NCI-H128 (cell line): Measurements from ENCODE around the gene CWC25.
A peak's percentile ranks its signal among the peaks of the same experiment; 100 is the strongest.
"Not testable (repeated sequence)": the region's sequence is repeated elsewhere in the genome, so short reads cannot be mapped to it uniquely, and the experiment has no call there.

Source experiments
- DNase-seq: peaks from one replicate; lab custom pipeline; 2025; ENCODE audit not compliant: unreplicated experiment; lab: John Stamatoyannopoulos, UW

Gene CWC25

DNA sequence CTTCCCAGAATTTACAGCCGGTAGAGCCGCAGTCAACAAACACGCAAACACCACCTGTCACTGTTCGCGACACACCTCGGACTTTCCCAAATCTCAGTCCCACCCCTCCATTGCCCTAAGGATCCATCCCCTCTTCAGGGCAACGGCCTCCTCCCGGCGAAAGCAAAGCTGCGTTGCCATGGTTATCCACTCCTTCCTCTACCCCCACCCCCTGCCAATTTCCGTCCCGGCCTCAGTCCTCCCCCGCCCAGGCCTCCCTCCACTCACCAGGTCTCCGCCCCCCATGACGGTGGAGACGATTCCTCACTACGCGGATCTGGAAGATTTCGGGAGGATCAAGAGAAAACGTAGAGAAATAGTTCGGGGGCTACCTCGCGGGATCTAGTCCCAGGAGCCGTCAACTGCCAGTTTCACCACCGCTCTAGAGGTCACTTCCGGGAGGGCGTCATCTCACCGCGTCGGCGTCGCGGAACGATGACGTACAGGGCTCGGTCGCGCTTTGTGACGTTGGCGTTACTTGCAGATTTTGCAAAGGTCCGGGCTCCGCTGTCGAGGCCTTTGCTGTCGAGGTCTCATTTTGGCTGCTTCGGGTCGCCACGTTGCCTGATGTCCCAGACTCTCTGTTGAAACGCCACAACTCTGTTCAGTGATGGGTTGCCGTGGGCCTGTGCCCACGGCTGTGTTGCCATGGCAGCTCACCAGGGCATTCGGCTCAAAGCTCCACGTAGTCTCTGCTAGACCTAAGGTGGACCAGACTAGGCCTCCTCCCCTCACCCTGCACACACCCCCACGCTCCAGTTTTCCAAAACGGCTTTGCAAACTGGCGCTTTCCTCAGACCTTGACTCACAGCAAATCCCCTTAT is at the start of gene CWC25:
Gene CWC25 (minus strand): TSS at position 423 of the 863 bp plus-strand sequence. CDS start 138 bp downstream, at position 285.
- DNase-seq = peak; percentile 80

DNA sequence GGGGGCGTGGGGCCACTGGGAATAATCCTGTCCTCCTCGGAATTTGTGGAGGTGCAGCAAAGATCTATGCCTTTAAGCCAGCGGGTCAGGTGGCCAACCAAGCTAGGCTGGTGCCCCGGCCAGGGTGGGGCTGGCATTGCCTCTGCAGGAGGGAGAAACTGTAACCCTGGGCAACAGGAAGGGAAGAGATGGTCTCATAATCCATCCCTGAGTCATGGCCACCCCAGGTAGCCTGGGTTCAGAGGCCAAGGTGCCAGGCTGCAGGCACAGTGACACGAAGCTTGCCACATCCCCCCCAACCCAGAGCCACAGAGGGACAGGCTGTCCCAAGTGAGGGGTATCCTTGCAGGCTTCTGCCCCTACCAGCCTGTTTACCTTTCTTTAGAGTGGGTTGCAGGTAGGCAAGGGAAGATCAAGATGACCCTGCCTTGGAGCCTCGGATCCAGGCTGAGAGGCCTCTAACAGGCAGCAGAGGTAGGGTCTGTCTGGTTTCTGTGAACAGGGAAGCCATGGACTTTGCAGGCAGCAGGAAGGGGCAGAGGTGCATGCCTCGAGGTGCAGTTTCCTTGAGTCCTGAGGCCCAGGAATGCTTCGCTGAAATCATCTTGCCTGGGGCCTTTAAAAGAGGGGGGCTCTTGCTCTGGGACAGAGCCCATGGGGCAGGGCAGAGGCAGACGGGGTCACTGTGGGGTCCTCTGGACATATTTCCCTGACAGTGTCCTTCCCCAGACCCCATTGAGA is 48.7 kb upstream of the CWC25 start:
- DNase-seq = no peak

DNA sequence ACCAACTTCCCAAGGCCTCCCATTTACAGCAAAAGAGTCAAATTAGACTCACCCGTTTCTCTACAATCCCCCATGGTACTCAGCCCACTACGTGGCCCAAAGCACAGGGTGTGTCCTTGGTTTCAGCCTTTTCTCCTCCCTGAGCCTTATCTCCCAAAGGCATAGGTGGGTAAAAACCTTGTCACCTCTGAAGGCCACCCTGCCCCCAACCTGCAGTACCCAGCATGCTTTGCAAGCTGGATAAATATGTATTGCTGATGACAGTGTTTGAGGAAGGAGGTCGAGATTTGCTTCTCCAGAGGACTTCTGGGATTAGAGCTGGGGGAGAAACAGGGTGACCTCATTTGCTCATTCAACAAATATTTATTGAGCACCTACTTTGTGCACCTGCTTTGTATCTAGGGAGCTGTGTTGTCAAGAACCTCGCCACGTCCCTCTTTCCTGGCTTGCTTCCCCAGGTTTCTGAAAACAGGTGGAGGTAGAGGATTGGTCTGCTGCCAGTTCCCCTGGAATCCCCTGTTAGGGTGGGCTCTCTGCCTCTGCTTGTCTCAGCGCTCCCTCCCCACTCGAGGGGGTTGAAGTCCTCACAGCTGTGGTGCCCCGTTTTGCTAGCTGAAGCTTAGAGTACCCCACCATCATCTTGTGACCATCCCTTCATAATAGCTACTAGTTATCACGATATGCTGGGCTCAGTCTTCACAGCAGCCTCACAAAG is 47.7 kb upstream of the CWC25 start:
- DNase-seq = no peak

GRCh38 chr17:38872027-38872511 is 46.9 kb upstream of the CWC25 start:
- no peak for DNase-seq

DNA sequence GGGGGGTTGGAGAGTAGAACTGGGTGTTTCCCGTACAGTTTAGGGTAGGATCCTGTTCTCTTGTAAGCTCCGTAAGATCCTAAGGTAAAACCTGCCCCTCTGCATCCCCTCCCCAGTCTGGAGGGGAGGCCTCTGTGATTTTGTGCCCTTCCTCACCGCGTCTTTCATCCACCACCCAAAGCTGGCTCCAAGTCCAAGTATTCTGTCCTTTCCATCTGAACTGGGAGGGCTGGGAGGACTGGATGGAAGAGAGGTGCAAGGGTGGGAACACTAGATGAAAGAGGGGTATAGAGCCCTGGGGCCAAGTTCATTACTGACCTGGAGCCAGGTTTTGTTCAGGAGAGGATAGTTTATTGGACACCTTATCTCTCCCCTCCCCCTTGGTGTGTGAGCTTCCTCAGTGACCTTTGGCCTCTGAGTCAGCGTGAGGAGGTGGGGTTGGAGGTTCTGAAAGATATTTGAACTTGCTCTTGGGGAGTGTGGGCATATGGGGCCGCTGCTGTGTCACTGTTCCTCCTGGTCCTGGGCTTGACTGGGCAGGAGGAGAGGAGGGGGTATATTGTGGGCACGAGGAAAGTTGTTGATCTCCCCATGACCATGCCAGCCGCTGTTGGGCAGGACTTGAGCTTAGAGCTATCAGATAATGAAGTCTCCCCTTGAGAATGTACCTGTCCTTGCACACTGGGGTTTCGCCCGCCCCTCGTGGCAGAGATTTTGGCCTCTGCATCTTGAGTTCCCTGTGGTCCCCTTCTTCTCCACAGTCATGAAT is 46.3 kb upstream of the CWC25 start:
- no peak for DNase-seq

DNA sequence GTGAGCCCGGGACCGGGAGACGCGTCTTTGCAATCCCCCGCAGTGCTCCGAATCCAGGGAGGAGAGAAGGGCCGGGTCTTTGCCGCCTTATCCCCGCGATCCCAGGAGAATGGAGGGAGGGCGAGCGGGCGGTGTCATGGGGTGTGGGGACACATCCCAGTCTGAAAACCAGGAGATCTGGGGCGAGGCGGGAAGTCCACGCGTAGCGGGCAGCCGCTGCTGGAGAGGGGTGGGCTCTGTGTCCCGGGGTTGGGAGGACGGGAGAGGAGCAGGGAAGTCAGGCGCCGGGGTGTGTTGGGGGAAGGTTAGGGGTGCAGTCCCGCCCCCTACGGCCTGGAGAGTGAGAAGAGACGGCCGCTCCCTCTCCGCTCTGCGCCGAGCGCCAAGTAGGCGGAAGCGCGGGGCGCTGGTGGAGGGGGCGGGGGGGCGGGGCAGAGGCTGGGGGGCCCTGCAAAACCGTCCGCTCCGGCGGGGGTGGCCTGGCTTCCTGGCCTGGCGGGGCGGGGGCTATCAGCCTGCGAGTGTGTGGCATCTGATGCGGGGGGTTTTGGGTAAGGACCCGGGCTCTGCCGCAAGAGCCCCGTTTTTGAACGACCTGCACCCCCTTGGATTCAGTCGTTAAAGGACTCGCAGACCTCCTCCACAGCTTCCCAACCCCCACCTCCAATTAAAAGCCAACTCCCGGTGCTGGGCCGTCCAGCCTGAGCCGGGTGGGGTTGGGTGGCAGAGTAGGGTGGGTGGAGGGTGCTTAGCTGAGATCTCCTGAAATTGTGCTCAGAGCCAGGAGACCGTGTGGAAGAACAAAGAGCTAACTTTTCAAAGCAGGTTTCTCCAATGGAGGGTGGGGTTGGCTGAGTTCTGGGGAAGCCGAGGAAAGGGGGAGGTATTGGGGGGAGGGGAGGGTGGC is 45.4 kb upstream of the CWC25 start:
- no peak for DNase-seq

DNA sequence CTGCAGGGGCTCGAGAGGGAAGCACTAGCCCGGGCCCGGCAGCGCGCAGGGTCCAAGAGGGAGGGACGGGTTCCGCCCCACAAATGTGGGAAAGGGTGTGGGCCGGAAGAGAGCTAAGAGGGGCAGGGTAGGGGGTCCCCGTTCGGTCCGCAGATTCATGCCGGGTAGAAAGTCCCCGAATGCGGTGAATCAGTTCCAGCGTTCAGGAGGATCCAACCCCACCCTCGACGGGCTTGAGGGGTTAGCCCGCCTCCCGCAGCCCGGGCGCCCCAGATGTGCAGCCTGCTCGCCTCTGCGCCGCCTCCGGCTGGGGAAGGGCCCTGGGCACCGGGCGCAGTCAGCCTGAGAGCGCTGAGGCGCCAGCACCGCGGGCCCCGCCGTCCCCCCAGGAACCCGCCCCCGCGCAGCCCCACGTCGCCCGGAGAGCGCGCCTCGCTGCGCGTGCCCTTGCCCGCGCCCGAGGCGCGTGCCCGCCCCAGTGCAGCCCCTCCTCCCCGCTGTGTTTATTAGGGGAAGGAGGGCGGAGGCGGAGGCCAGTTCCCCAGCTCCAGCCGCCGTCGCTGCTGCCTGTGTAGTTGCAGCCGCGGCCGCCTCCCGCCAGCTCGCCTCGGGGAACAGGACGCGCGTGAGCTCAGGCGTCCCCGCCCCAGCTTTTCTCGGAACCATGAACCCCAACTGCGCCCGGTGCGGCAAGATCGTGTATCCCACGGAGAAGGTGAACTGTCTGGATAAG is 44.6 kb upstream of the CWC25 start, which contains the start of gene LASP1:
Gene LASP1 (plus strand): TSS at position 533 of the 733 bp plus-strand sequence. CDS start 132 bp downstream, at position 665.
- DNase-seq = peak; percentile 57

GRCh38 chr17:38868817-38869525 is 43.9 kb upstream of the CWC25 start:
- DNase-seq = peak; percentile 21

DNA sequence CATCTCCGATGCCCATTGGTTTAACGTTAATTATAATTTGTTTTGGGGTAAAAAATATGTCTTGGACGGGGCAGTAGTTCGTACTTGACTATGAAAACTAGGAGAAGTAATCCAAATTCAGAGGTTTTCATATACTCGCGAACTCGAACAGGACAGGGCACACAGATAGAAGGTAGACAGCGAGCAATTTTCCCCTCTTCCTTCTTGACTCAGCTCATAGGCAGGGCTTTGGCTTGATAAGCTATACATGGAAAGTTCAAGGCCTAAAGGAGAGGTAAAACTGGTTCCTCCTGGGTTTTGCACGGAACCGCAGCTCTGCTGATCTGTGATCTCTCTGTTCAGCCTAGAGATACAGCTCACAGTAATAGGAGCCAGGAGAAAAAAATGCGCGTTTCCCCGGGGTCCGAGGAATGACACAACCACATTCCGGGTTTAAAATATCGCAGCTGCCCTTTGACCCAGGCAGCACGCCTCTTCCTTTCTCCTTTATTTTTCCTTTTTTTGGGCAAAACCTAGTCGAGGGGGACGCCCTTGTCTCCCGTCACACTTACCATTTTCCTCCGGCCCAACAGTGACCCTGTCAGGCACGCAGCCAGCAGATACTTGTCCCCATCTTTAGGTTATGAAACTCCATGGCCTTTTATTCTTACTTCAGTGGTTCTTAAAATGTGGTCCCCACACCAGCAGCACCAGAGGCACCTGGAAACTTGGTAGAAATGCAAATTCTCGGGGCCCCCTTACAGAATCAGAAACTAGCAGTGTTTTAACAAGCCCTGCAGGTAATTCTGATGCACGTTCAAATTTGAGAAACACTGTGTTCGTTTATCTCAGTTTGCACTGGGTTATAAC is 43.1 kb upstream of the CWC25 start:
- no peak for DNase-seq

DNA sequence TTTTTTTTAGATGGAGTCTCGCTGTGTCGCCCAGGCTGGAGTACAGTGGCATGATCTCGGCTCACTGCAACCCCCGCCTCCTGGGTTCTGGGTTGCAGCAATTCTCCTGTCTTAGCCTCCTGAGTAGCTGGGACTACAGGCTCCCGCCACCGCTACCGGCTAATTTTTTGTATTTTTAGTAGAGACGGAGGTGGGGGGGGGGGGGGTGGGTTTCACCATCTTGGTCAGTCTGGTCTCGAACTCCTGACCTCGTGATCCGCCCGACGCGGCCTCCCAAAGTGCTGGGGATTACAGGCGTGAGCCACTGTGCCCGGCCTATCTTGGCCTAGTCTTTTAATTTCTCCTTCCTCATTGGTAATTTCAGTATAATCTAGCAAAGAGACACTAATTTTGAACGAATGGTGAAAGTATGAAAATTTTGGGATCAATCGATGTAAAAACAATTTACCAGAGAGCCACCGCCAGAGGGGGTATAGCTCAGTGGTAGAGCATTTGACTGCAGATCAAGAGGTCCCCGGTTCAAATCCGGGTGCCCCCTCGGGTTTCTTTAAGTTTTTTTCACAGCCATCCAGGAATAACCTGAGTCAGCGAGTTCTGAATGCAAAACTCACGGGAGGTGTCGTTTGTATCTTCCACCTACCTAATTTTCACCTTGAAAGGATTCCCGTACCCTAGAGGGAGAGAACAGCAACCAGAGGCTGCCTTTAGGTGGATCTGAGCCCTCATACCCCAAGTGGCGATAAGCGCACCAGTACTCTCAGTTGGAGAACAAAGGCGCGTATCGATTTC is 42.3 kb upstream of the CWC25 start:
- DNase-seq = no peak

DNA sequence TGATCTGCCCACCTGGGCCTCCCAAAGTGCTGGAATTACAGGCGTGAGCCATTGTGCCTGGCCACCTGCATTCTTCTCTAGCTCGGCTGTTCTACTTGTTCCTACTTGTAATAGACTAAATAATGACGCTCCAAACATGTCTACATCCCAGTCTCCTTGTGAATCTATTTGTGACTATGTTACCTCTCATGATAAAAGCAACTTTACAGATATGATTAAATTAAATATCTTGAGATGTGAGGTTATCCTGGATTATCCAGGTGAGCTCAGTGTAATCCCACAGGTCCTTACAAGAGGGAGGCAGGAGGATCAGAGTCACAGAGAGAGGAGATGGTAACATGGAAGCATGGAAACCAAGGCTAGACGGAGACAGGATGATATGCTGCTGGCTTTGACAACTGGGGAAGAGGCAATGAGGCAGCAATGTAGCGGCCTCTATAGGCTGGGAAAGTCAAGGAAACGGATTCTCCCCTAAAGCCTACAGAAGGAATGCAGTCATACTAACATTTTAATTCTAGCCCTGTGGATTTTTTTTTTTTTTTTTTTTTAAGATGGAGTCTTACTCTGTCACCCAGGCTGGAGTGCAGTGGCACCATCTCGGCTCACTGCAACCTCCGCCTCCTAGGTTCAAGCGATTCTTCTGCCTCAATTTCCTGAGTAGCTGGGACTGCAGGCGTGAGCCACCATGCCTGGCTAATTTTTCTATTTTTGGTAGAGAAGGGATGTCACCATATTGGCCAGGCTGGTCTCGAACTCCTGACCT is 39.7 kb upstream of the CWC25 start:
- no peak for DNase-seq

DNA sequence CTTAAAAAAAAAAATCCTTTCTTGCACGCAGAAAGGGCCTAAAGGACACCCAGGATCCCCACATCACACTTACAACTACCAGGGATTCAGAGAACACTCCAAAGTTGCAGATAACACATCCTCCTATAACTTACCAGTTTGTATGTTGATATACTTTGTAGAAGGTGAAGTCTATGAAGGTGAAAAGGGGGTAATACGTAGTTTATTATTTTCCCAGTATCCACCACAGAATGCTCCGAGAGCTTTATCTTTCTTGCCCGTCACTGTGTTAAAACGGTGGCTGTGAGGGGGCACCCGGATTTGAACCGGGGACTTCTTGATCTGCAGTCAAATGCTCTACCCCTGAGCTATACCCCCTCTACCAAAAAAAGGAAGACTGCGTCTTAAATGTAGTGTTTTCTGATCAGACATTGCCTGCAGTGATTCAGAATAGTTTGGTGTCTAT is 36.3 kb upstream of the CWC25 start:
- DNase-seq = no peak

- DNase-seq = no peak
These were observed 32.1 kb upstream of the CWC25 start for GRCh38 chr17:38857271-38857670.

GRCh38 chr17:38855101-38855714 is 30.1 kb upstream of the CWC25 start:
- DNase-seq = not testable (repeated sequence)
